H9 (cell line): ENCODE measurements around the gene BCLAF3. TPM values are rescaled to one million over a fixed set of nuclear protein-coding genes. Genes with fewer than 3 reads are reported as not detected.

ENCODE experiments used
- DNase-seq: peaks from one replicate; pipeline ENCODE4 v3.0.0-alpha.2; 2017
- H2AFZ ChIP-seq: one replicate; pipeline ENCODE4 v1.6.1; 2013; ENCODE audit warnings: mild to moderate bottlenecking, low read length, control low read depth, moderate library complexity
- H2AK5ac ChIP-seq: 2 replicates; pipeline ENCODE4 v1.6.1; 2013; ENCODE audit warnings: low read length, control low read depth, mixed read lengths; ENCODE audit not compliant: insufficient read length
- H2BK120ac ChIP-seq: one replicate; pipeline ENCODE4 v1.6.1; 2013; ENCODE audit warnings: low read depth, mild to moderate bottlenecking, low read length, control low read depth, inconsistent platforms; ENCODE audit not compliant: poor library complexity, severe bottlenecking
- H2BK12ac ChIP-seq: 2 replicates; pipeline ENCODE4 v1.6.1; 2013; ENCODE audit warnings: low read length, control low read depth, mixed read lengths, low read depth; ENCODE audit not compliant: insufficient read length
- H2BK15ac ChIP-seq: 2 replicates; pipeline ENCODE4 v1.6.1; 2013; ENCODE audit warnings: low read depth, low read length, control low read depth
- H2BK20ac ChIP-seq: one replicate; pipeline ENCODE4 v1.6.1; 2013; ENCODE audit warnings: low read depth, mild to moderate bottlenecking, low read length, control low read depth, inconsistent platforms; ENCODE audit not compliant: poor library complexity, severe bottlenecking
- H2BK5ac ChIP-seq: 2 replicates; pipeline ENCODE4 v1.6.1; 2013; ENCODE audit warnings: low read length, control low read depth, mixed read lengths; ENCODE audit not compliant: insufficient read length
- H3K14ac ChIP-seq: 2 replicates; pipeline ENCODE4 v1.6.1; 2013; ENCODE audit warnings: low read length, control low read depth; ENCODE audit not compliant: insufficient read depth
- H3K18ac ChIP-seq: 2 replicates; pipeline ENCODE4 v1.6.1; 2013; ENCODE audit warnings: low read depth, mild to moderate bottlenecking, mixed read lengths, low read length, control low read depth; ENCODE audit not compliant: insufficient read length
- H3K23ac ChIP-seq: 2 replicates; pipeline ENCODE4 v1.6.1; 2013; ENCODE audit warnings: low read length, control low read depth, mixed read lengths, low read depth; ENCODE audit not compliant: insufficient read length
- H3K23me2 ChIP-seq: 2 replicates; pipeline ENCODE4 v1.6.1; 2013; ENCODE audit warnings: low read depth, mild to moderate bottlenecking, mixed read lengths, low read length, control low read depth; ENCODE audit not compliant: insufficient read length, poor library complexity, severe bottlenecking
- H3K27ac ChIP-seq: 2 replicates; pipeline ENCODE4 v1.5.1; 2013; ENCODE audit warnings: low read length, control low read depth, mixed read lengths, low read depth; ENCODE audit not compliant: insufficient read length
- H3K27me3 ChIP-seq: 2 replicates; pipeline ENCODE4 v1.6.1; 2013; ENCODE audit warnings: low read length, control low read depth, inconsistent platforms; ENCODE audit not compliant: insufficient read depth
- H3K4ac ChIP-seq: 2 replicates; pipeline ENCODE4 v1.6.1; 2013; ENCODE audit warnings: low read depth, mild to moderate bottlenecking, control low read depth, inconsistent platforms, low read length, moderate library complexity
- H3K4me1 ChIP-seq: 2 replicates; pipeline ENCODE4 v1.6.1; 2013; ENCODE audit warnings: low read length, control low read depth, inconsistent platforms; ENCODE audit not compliant: insufficient read depth
- H3K4me2 ChIP-seq: 2 replicates; pipeline ENCODE4 v1.6.1; 2013; ENCODE audit warnings: low read length, control low read depth, mixed read lengths; ENCODE audit not compliant: insufficient read length, insufficient read depth
- H3K56ac ChIP-seq: 2 replicates; pipeline ENCODE4 v1.6.1; 2013; ENCODE audit warnings: low read depth, mild to moderate bottlenecking, mixed read lengths, low read length, control low read depth; ENCODE audit not compliant: insufficient read length
- H3K79me1 ChIP-seq: 2 replicates; pipeline ENCODE4 v1.6.1; 2013; ENCODE audit warnings: low read depth, mild to moderate bottlenecking, moderate library complexity, low read length, control low read depth, inconsistent platforms; ENCODE audit not compliant: insufficient read depth, poor library complexity, severe bottlenecking
- H3K79me2 ChIP-seq: 2 replicates; pipeline ENCODE4 v1.6.1; 2013; ENCODE audit warnings: low read length, control low read depth, inconsistent platforms; ENCODE audit not compliant: insufficient read depth
- H3K9ac ChIP-seq: 2 replicates; pipeline ENCODE4 v1.6.1; 2013; ENCODE audit warnings: low read length, control low read depth, mixed read lengths; ENCODE audit not compliant: insufficient read length; ENCODE audit errors: extremely low read depth
- H3K9me3 ChIP-seq: one replicate; pipeline ENCODE4 v1.6.1; 2013; ENCODE audit warnings: low read depth, low read length, inconsistent platforms; ENCODE audit not compliant: control insufficient read depth
- H3T11ph ChIP-seq: one replicate; pipeline ENCODE4 v1.6.1; 2013; ENCODE audit warnings: mild to moderate bottlenecking, low read length, control low read depth, inconsistent platforms
- H4K20me1 ChIP-seq: one replicate; pipeline ENCODE4 v1.6.1; 2013; ENCODE audit not compliant: control insufficient read depth, insufficient read length, insufficient read depth
- H4K5ac ChIP-seq: 2 replicates; pipeline ENCODE4 v1.6.1; 2013; ENCODE audit warnings: low read depth, mild to moderate bottlenecking, mixed read lengths, low read length, control low read depth; ENCODE audit not compliant: insufficient read length
- H4K8ac ChIP-seq: replicated peaks from 2 replicates; pipeline ENCODE4 v1.6.1; 2013; ENCODE audit warnings: low read length, control low read depth, mixed read lengths, low read depth; ENCODE audit not compliant: insufficient read length
- H4K91ac ChIP-seq: 2 replicates; pipeline ENCODE4 v1.6.1; 2013; ENCODE audit warnings: low read depth, mild to moderate bottlenecking, moderate library complexity, mixed read lengths, low read length, control low read depth; ENCODE audit not compliant: insufficient read length
- H3K27ac Mint-ChIP-seq, 3 experiments: 2 replicates in 2 of 3; 3 replicates in 1 of 3; pipeline ENCODE4 v1.8.0; 2020 to 2021; ENCODE audit warnings: mixed read lengths in 3 of 3, mild to moderate bottlenecking in 1 of 3, moderate library complexity in 1 of 3
- H3K27me3 Mint-ChIP-seq: 2 replicates; pipeline ENCODE4 v1.8.0; 2021; ENCODE audit warnings: low read depth, mild to moderate bottlenecking, moderate library complexity, mixed read lengths
- H3K36me3 Mint-ChIP-seq, 3 experiments: 2 replicates in 2 of 3; 3 replicates in 1 of 3; pipeline ENCODE4 v1.8.0; 2020 to 2021; ENCODE audit warnings: low read depth in 3 of 3, mixed read lengths in 3 of 3; ENCODE audit not compliant: insufficient read depth in 1 of 3
- H3K4me1 Mint-ChIP-seq, 2 experiments: 2 replicates each; pipeline ENCODE4 v1.8.0; 2020; ENCODE audit warnings: mixed read lengths in 2 of 2
- H3K4me3 Mint-ChIP-seq, 2 experiments: 2 replicates in 1 of 2; 3 replicates in 1 of 2; pipeline ENCODE4 v1.8.0; 2020 to 2021; ENCODE audit warnings: mild to moderate bottlenecking in 2 of 2, mixed read lengths in 2 of 2, moderate library complexity in 1 of 2
- H3K9me3 Mint-ChIP-seq, 2 experiments: 2 replicates in 1 of 2; 3 replicates in 1 of 2; pipeline ENCODE4 v1.8.0; 2020; ENCODE audit warnings: mild to moderate bottlenecking in 2 of 2, mixed read lengths in 2 of 2, moderate library complexity in 1 of 2
- CTCF ChIP-seq: fragments of 200-600 bp; sonication (generic); conservative IDR thresholded peaks from 3 replicates; pipeline ENCODE4 v1.8.0; 2021; ENCODE audit warnings: antibody characterized with exemption, mild to moderate bottlenecking
- WGBS: extraction: QIAGEN DNeasy Blood & Tissue Kit; methylation state at CpG from one replicate; pipeline ENCODE4 v1.1.7; 2013; ENCODE audit warnings: missing lambda C conversion rate, low lambda C conversion rate, mixed read lengths; ENCODE audit not compliant: insufficient read length; ENCODE audit errors: extremely low coverage; 5-methylcytosine and 5-hydroxymethylcytosine counted together
- total RNA-seq: library from RNA; stranded (reverse); gene quantifications from 2 replicates; pipeline ENCODE4 v1.2.1, GENCODE V29; 2021

BCLAF3 gene
- total RNA-seq, 1 experiment from 2014 or later = 7.9 TPM

DNA sequence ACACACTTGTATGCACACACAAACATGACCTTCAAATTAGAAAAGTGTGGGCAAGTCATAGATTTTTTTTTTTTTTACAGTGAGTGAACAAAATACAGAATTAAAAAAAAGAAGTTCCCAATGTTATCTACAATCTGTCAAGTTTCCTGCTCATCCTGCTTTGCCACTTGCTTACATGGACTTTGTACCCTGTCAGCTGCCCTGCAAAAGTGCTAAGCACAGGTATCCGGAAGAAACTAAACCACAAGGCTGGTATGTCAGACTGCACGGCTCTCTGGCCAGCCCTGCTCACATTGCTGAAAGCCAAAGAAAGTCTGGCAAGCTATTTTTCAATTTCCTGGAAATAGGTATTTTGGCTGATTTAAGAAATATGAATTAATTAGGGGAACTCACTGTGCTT, 38.9 kb upstream of the BCLAF3 start:
- no peak overlapping the region for H2BK15ac ChIP-seq
- no peak overlapping the region for H2BK120ac ChIP-seq
- no peak overlapping the region for H3K18ac ChIP-seq
- H3K27me3 ChIP-seq = no peaks in the 10 kb centered on the region
- H3K23ac ChIP-seq = no peak overlapping the region
- no peak for TF ChIP-seq CTCF
- peaks cover 0 to 5% of the 10 kb centered on the region in 2 experiments; a peak in 1 of 4 replicates for H3K4me1 Mint-ChIP-seq
- H3K4me3 Mint-ChIP-seq = no peak overlapping the region
- H3K27ac Mint-ChIP-seq = no peak overlapping the region
- no peak overlapping the region for H3K9ac ChIP-seq
- no peaks in the 10 kb centered on the region for H3K79me1 ChIP-seq
- no peak overlapping the region for H2AFZ ChIP-seq
- H3K27ac ChIP-seq = no peak overlapping the region
- no CpG with 5 or more reads among the region's 2 CpGs for WGBS
- no peak overlapping the region for H4K91ac ChIP-seq
- no peak overlapping the region for H3T11ph ChIP-seq
- peaks cover 5% of the 10 kb centered on the region; the same call in 1 of the 2 replicates for H3K27me3 Mint-ChIP-seq
- H2BK20ac ChIP-seq = no peak overlapping the region
- H4K5ac ChIP-seq = no peak overlapping the region
- H3K79me2 ChIP-seq = no peaks in the 10 kb centered on the region
- H3K4me2 ChIP-seq = no peak overlapping the region
- DNase-seq = no peak
- no peaks in the 10 kb centered on the region for H3K4me1 ChIP-seq
- H3K9me3 ChIP-seq = peaks cover 46% of the 10 kb centered on the region
- peaks cover 57 to 61% of the 10 kb centered on the region in 2 experiments for H3K9me3 Mint-ChIP-seq
- H3K36me3 Mint-ChIP-seq = peaks cover 0 to 3% (median 0%) of the 10 kb centered on the region in 3 experiments; a peak in 2 of 7 replicates
- no peak overlapping the region for H2BK5ac ChIP-seq
- H3K4ac ChIP-seq = no peak overlapping the region
- no peaks in the 10 kb centered on the region for H3K23me2 ChIP-seq
- H3K14ac ChIP-seq = no peak overlapping the region
- no peak overlapping the region for H2BK12ac ChIP-seq
- H3K56ac ChIP-seq = no peak overlapping the region
- H4K8ac ChIP-seq = no peak overlapping the region
- no peaks in the 10 kb centered on the region for H4K20me1 ChIP-seq
- H2AK5ac ChIP-seq = no peak overlapping the region
